HG02981 (cell line): ENCODE results near the gene PSME2.

Source experiments
- ATAC-seq: cut with Tn5 transposase; IDR thresholded peaks from one replicate; pipeline ENCODE4 v1.9.1; 2021; ENCODE audit warnings: mild to moderate bottlenecking, moderate library complexity; ENCODE audit not compliant: unreplicated experiment

The PSME2 gene

DNA sequence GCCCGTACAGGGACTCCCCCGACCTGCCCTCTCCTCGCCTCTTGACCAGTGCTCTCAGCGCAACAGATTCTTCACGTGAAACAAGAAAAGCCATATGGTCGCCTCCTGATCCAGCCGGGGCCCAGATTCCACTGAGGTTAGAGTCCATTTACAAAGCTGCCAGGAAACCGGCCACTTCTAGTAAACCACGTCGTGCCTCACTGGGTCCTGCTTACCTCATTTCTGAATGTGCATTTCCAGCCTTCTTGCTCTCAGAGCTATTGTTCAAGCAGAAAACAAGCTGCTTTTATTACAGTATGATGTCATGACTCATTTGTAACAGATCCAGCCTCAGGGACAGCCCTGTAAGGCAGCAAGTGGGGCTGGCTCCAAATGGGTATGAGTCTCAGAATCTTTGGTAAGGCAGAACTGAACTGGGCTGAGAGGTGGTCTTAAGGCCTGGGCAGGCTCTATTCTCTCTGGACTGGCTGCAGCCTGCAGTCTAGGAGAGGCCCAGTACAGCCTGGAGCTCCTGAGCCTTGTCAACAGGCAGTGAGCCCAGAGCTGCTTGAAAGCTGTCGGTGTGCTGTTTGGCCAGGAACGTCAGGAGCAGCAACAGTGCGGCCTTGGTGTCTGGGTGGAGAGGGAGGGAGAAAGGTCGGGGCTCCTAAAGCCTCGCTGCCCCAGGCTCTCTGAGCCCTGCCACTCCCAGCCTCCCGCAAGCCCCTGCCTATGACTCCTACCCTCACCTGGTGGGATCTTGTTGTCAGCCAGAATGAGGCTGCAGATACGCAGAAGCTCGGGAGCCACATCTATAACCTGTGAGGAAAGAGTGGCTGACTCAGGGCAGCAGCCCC, 33.8 kb upstream of the PSME2 start:
- ATAC-seq, result no peak

DNA sequence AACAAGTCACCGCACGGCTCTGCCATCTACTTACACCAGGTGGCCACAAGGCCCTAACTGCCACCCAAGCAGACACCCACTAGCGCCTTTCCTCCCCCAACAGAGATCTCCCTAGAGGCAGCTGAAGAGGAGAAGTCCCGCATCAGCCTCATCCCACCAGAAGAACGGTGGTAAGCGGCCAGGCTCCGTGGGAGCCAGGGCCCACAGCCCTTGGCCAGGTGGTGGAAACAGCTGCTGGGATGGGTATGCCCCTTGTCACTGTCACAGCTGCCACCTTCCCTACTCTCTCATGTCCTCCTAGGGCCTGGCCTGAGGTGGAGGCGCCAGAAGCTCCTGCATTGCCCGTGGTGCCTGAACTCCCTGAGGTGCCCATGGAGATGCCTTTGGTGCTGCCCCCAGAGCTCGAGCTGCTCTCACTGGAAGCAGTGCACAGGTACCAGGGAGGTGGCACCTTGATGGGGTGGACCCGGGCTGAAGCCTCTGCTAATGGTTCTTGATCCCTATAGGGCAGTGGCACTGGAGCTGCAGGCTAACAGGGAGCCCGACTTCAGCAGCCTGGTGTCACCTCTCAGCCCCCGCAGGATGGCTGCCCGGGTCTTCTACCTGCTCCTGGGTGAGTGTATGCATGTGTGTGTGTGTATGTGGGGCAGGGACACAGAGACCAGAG, 33.0 kb upstream of the PSME2 start:
- no peak for ATAC-seq

DNA sequence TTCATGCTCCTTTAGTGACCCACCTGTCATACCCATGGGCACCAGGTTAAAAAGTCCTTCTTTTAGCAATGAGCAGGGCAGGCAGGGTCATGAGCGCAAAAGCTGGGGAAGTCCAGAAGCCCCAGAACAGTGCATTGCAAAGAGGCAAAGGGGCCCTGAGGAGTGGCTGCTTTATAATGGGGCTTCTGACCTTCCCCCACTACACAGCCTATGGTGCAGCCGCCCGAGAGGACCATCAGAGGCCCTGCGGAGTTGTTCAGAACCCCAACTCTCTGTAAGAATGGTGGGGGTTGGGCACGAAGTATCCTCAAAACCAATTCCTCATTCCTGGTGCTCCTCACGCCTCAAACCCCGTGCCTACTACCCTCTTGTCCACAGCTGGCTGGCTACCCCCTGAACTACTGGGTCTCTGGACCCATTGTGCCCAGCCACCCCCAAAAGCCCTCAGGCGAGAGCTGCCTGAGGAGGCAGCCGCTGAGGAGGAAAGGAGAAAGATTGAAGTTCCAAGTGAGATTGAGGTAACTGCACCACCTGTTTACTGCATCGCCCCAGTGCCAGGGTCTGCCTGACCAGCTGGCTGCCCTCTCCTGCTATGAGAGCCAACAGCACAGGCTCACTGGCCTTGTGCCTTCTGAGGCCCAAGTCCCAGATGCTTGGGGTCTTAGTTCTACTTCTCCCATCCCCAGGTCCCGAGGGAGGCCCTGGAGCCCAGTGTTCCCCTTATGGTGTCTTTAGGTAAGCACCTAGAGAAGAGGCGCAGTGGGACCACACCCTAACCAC, 32.2 kb upstream of the PSME2 start:
- no peak for ATAC-seq

- ATAC-seq, result no peak
Measured at GRCh38 chr14:24177891-24178290, 31.5 kb upstream of the PSME2 start.

DNA sequence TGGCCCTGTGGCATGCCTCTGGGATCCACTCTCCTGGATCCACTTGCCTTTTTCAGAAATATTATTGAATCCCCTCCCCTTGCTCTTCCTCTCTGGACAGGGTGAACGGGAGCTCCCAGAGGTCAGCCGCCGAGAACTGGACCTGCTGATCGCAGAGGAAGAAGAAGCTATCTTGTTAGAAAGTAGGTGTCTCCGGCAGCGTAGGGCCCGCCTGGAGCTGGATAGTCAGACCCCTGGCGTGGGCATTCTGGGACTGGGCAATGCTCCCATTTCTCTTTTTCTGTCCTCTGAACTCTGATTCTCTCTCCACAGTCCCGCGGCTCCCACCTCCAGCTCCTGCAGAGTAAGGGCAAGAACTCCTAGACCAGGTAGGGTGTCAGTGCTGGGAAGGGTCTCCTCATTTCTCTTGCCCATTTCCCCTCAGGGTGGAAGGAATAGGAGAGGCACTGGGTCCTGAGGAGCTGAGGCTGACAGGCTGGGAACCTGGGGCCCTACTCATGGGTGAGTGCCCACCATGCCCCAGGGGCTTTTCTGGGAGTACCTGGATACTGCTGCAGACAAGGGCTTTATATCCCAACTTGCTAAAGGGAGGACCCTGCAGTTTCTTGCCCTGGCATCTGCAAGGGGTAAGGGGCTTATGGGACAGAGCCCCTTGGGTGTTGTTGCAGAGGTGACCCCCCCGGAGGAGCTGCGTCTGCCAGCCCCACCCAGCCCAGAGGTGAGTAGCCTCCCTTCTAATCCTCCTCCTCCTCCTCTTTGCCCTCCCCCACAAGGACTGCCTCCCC, 30.8 kb upstream of the PSME2 start:
- no peak for ATAC-seq

- no peak for ATAC-seq
Measured at GRCh38 chr14:24176599-24176998, 30.2 kb upstream of the PSME2 start.

GRCh38 chr14:24172871-24173281, 26.5 kb upstream of the PSME2 start:
- no peak for ATAC-seq

DNA sequence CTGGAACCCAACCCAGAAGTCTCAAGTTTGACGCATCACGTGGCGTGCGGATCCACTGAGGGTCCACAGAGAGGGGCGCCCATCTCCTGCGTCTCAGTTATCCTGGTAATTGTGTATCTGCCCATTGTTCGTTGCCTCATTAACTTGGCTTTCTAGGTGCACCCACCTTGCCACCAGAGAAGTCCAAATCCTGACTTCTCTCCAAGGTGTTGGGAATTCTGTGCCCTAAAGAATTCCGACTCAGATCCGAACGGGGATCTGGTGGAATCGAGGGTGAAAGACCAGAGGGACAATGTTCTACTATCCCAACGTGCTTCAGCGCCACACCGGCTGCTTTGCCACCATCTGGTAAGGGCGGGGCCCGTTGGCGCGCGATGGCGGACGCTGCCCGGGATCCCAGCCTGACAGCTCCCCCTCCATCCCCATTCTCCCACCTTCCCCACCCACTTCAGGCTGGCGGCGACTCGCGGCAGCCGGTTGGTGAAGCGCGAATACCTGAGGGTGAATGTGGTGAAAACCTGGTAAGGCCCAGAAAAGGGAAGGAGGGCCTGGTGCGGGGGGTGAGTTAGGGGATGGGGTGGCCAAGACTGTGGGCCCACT, 26.0 kb upstream of the PSME2 start:
- no peak for ATAC-seq

DNA sequence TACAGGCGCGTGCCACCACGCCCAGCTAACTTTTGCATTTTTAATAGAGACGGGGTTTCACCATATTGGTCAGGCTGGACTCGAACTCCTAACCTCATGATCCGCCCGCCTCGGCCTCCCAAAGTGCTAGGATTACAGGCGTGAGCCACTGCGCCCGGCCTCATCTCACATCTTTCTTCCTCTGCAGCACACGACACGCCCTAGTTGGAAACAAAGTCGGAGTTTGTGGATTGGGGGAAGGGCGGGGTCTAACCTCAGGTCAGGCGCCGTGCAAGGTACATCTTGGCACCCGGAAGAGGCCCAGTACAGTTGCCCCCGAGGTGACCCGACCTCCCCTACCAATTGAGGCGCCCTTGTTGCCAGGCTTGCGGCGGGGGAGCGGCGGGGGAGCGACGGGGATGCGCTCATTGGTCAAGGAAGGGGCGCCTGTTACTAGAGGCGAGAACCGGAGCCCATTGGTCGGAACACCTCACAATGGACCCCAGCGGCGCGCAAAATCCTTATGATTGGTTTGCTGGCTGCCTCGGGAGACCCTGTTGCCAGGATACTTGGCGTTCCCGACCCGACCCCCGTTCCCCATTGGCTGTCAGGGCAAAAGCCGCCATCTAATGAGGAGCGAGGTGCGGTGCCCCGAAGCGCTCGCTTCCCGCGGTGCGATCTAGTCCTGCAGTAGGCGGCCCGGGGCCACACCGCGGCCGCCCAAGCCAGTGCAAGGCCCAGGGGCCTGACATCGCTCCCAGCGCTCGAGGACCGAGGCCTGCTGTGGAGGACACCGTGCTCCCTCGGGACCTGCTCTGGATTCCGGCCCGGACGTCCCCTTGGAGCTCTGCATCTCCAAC, 25.2 kb upstream of the PSME2 start, which contains the start of gene REC8:
TSS of gene REC8 (plus strand) at position 659 of the 839 bp plus-strand sequence. CDS start 473 bp downstream, outside the sequence.
- ATAC-seq, result peak; percentile 81

DNA sequence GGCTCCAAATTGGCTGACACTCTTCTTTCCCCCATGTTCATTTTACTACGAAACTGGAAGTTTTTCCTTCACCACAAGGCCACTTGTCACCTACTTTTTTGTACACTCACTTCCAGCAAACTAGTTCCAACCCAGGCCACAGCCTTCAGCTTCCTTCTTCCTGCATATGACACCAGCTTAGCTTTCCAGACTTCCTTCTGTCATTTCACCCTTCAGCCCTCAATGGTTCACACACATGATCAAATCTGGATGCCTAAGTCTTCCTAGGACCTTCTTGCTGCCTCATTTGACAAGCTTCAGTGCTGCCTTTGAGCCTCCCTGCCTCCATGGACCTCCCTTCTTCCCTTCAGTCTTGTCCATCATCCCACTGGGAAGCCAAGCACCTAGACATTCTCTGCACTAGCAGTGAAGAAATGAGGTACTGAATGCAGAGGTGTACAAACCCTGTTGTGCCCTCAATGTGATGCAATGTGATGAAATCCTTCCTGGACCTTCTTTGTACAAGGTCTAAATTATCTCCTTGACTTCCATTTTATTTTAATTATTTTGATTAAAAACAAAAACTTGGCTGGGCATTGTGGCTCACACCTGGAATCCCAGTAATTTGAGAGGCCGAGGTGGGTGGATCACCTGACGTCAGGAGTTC, 21.2 kb upstream of the PSME2 start:
- ATAC-seq, result no peak

DNA sequence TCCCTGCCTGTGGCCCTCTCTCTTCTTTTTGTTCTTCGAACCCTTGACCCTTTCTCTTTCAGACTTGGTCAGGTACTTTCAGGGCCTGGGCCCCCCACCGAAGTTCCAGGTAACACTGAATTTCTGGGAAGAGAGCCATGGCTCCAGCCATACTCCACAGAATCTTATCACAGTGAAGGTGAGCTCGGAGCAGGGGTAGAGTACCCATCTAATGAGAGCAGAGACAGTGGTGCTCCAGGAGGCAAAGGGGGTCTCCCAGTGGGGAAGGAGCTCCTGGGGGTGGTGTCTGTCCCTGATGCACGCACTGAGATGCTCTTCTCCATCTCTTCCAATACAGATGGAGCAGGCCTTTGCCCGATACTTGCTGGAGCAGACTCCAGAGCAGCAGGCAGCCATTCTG, 19.4 kb upstream of the PSME2 start:
- no peak for ATAC-seq

GRCh38 chr14:24164518-24164991, 18.1 kb upstream of the PSME2 start:
- no peak for ATAC-seq

- no peak for ATAC-seq
Measured at GRCh38 chr14:24162093-24162492, 15.7 kb upstream of the PSME2 start.

DNA sequence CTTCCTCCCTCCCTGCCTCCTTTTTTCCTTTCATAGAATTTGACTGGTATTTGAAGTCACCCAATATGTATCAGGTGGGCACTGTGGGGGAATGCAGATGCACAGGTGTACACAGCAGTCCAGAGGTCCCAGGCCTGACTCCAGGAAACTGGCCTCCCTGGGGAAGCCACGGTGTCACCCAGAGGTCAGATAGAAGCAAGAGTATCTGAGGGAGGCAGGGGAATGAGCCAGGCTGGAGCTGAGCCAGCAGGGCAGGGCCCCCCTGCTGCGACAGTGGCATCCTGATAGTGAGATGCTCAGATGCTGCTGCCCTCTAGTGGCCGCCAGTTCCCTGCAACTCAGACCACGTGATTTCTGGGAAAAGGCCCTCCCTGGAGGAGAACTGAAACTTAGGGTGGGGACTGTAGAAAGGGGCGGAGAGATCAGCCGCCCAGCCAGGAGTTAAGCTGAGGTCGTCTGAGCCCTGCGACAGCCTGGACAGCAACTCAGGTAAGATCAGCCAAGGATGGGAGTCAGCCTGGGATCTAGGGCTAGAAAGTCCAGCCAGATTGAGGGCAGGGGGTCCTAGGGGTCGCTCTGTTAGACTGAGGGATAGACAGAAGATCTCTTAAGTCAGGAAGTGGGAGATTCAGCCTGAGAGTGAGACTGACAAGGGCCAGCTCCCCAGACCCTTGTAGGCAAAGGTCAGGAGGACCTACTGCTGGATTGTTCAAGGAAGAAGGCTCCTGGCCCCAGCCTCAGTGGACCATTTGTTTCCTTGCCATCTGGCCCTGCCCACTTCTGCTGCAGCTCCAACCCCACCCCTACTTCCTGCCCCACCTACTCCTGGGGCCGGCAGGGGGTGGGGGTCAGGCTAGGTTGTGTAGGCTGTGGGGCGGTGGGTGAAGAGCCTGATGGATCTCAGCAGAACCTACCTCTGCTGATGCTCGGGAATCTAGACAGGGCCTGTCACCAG, 14.7 kb upstream of the PSME2 start, which contains the start of gene IRF9:
TSS of gene IRF9 (plus strand) at position 416 of the 955 bp plus-strand sequence. CDS start 880 bp downstream, outside the sequence.
- peak; percentile 76 for ATAC-seq

GRCh38 chr14:24160499-24160849, 14.1 kb upstream of the PSME2 start:
- ATAC-seq, result no peak

- ATAC-seq, result no peak
Measured at GRCh38 chr14:24159777-24160498, 13.5 kb upstream of the PSME2 start.

DNA sequence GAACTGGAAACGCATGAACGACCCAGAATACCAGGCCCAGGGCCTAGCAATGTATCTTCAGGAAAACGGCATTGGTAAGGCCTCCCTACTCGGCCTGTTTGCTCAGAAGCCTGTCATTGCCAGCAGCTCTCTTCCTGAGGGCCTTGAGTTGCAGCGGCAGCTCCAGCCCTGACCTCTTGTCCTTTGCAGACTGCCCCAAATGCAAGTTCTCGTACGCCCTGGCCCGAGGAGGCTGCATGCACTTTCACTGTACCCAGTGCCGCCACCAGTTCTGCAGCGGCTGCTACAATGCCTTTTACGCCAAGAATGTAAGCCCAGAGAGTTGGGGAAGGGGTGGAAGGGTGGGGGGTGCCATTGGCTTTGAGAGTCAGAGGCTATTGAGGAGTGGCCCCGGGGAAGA, 10.9 kb upstream of the PSME2 start:
- ATAC-seq, result no peak
